GM18907 (cell line): ENCODE measurements around the gene FGR.
"Not testable (repeated sequence)": the region's sequence is repeated elsewhere in the genome, so short reads cannot be mapped to it uniquely, and the experiment has no call there.

ENCODE experiments used
- ATAC-seq: cut with Tn5 transposase; IDR thresholded peaks from one replicate; pipeline ENCODE4 v1.9.1; 2021; ENCODE audit warnings: mild to moderate bottlenecking, moderate library complexity; ENCODE audit not compliant: unreplicated experiment

The FGR gene

DNA sequence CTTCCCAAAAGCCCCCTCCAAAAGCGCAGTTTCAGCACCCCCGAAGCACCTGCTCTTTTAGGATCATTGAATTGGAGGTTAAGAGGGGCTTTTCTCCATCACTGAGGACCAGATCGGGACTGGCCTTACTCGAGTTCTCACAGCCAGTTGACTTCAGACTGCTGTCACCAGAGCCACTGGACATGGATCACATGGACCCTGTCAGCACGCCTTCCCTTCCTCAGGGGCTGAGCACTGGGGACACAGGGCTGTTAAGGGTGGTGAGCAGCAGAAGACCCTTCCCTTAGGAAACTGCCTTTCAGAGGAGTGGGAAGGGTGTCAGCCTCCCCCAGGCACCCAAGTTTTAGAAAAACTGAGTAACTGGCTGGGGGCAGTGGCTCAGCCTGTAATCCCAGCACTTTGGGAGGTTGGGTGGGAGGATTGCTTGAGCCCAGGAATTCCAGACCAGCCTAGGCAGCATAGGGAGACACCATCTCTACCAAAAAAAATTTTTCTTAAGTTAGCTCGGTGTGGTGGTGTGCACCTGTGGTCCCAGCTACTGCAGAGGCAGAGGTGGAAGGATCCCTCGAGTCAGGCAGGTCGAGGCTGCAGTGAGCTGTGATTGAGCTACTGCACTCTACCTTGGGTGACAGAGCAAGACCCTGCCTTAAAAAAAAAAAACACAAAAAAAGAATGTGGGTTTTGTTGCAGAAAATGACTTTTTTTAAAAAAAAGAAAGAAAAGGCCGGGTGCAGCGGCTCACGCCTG lies 584 bp upstream of the FGR start:
- ATAC-seq = no peak

DNA sequence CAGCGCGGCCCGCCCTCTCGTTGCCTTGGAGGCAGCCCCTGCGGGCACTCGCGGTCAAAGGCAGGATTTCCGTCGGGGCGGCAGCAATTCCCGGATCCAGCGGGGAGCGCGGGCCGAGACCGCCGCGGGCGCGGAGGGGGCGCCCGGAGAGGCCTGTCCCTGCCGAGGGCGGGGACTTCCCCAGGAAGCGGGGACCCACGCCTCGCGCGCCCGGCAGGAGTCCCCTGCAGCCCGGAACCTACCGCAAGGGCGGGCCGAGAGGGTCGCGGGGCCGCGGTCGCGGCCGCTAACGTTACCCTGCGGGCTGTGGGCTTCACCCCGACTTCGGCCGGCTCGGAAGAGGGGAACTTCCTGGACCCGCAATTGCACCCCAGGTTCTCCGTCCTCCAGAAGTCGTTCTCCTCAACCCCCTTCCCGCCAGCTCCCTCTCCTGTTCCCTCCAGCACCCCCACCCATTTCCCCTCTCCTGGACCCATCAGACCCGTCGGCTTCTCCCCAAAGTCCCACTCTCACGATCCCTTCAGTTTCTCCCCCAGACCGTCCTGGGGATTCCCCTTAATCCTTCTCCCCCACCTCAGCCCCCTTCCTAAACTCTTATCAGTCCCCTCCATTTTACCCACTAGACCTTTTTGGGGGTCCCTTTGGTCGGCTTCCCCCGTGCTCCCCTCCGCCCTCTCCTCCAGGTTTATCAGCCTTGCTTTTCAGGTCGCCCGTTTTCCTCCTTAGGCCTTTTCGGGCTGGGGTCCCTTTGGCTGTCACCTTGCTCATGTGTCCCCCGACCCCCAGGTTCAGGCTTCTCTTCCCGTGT lies 604 bp downstream of the FGR start:
- no peak for ATAC-seq

DNA sequence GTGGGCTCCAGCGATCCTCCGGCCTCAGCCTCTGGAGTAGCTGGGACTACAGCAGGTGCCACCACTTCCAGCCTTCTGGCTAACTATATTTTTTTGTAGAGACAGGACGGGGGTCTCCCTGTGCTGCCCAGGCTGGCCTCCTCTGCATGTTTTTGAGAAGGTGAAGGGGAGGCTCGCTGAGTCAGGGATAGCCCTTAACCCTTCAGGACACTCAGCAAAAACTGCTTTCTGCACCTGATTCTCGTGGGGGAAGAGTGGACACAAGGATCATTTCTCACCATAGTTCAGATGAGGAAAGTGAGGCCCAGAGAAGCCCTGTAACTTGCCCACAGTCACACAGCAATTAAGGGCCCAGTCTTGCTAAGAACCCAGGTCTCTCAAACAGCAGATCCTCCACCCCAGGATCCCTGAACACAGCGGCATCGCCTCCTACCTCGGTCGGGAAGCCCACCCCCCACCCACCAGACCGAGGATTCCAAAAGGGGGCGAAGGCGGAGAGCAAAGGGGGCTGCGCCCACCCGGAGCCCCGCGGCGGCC lies 1.3 kb downstream of the FGR start:
- no peak for ATAC-seq

DNA sequence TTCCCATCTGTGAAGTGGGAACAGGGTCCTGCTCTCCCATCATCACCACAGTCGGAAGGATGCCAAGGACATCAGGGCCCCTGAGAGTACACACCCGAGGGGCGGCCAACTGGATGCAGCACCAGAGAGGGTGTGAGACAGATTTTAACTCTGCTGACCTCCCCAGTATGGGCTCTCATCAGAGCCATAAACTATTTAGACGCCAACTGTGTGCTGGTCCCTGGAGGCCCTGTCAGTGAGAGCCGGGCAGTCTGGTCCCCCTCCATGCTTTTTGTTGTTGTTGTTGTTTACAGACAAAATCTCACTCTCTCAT lies 1.7 kb downstream of the FGR start:
- no peak for ATAC-seq

DNA sequence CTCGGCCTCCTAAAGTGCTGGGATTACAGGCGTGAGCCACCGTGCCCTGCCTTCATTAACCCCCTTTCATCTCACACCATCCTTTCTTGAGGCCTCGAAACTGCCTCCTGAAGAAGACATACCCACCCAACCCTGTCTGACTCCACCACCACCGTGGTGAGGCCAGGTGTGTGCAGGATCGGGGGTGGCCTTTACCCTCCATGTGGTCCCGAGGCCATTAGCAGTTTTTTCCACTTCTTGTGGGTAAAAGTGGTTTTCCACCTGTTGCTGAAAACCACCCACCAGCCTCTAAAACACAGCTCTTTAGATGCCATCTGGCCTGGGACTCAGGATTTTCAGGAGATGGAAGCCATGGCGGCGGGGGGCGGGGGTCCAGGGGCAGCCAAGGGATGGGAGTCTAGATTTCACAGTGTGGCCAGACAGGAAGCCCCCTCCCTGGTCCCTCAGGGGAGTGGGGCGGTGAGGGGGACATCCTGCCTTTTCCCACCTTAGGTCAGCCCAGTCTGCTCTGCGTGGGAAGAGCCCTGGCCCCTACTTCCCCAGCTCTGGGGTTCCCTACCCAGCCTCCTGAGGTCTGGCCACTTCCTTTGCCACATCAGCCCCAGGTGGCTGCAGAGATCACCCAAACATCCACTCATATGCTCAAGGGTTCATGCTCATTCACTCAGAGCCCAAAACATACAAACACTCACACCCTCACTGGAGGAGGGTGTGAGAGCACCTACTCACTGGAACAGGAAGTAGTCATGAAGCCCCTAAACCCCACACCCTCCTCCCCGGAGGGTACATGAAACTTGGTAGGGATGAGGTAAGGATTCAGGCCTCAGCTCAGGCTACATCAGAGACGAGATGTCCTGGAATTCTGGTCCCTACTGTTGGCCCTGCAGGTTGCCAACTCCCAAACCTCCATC lies 2.3 kb downstream of the FGR start:
- ATAC-seq = peak; percentile 40

DNA sequence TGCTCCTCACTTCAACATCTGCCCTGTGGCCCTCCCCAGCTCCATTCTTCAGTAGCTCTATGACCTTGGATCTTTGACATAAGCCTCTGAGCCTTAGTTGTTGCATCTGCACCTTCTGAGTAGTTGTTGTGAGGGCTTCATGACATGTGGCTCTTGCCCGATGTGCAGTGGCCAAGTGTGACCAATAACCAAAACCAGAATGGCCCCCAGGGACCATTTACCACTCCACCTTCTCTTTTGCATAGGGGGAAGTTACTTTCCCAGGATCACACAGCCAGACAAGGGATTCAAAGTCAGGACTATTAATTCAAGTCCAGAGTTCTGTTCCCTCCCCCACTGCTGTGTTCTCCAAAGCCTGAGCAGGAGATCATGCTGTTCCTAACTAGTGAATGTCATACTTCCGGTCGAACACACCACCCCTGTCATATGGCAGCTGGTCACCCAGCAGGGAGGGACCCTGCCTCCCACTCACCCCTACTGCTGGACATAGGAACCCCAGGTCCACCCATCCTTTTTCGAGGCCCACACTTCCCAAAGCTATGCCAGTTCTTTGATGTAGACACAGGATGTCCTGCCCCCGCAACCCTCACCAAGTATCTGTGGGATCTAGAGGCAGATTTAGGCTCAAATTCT lies 4.0 kb downstream of the FGR start:
- peak; percentile 32 for ATAC-seq

DNA sequence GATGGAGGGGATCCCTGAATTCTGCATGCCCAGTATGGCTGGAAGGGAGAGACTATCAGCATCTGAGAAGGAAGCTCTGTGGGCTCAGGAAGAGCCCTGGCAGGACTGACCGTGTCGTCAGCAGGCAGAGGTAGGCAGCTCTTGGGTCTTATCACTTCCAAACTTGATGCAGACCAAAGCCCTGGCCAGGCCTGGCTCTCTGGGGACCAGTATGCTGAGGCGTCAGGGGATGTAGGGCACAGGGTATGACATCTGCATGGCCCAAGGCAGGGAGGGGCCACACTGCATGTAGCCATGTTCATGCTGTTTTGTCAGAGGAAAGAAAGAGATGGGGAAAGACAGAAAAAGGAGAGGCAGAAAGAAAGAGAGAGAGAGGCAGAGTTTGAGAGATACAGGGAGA lies 6.3 kb downstream of the FGR start:
- no peak for ATAC-seq

DNA sequence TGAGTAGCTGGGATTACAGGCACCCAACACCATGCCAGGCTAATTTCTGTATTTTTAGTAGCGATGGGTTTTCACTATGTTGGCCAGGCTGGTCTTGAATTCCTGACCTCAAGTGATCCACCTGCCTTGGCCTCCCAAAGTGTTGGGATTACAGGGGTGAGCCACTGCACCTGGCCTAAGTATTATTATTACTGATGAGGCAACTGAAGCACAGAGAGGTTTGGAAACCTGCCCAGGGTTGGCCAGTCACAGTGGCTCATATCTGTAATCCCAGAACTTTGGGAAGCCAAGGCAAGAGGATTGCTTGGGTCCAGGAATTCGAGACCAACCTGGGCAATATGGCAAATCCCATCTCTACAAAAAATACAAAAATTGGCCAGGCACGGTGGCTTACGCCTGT lies 7.3 kb downstream of the FGR start:
- ATAC-seq = not testable (repeated sequence)

DNA sequence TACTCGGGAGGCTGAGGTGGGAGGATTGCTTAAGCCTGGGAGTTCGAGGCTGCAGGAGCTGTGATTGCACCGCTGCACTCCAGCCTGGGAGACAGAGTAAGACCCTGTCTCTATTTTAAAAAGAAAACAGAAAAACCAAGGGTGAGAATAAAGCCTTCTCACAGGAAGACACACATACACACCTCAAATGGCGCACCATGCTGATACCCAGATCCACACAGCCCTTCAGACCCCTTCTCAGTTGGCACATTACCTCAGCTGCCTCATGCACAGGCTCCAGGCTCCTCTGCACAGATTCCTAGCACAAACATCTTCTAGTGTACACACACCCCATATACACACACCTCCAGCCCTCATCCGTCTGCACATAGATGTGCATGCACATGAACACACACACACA lies 7.9 kb downstream of the FGR start:
- no peak for ATAC-seq

DNA sequence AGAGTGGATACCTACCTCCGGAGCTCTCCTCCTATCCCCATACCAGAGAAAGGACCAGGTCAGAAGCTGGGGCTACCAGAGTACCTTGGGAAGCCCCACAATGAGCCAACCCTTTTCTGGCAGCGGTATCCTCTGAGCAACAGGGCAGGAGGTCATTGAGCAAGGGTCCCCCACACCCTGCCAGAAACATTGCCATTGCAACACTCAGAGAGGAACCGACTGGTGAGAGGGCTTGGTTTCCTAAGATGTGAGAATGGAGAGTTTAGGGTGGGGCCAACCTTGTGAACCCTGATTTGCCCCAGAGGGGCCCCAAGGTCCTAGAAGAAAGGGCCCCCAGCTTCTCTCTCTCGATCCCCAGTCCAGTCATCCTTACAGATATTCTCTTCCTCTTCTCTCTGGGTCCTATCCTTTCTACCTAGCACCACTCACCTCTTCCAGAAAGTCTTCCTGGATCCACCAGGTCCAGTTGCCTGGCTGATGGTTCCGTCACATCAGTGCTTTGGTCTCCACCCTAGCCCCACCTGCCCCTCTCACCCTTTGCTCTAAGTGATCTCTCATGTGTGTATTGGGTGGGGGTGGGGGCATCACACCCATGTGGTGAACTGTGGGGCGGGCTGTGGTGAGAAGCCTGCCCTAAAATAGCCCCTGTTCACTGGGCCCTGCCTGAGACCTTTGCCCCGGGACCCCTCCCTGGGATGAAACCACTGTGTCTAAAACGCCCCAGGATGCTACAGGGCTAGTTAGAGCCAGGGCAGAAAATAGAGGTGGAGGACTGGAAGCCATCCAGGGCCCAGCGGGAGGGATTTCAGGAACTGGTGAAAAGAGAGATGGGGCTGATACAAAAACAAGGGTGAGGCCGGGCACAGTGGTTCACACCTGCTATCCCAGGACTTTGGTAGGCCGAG lies 8.7 kb downstream of the FGR start:
- no peak for ATAC-seq

DNA sequence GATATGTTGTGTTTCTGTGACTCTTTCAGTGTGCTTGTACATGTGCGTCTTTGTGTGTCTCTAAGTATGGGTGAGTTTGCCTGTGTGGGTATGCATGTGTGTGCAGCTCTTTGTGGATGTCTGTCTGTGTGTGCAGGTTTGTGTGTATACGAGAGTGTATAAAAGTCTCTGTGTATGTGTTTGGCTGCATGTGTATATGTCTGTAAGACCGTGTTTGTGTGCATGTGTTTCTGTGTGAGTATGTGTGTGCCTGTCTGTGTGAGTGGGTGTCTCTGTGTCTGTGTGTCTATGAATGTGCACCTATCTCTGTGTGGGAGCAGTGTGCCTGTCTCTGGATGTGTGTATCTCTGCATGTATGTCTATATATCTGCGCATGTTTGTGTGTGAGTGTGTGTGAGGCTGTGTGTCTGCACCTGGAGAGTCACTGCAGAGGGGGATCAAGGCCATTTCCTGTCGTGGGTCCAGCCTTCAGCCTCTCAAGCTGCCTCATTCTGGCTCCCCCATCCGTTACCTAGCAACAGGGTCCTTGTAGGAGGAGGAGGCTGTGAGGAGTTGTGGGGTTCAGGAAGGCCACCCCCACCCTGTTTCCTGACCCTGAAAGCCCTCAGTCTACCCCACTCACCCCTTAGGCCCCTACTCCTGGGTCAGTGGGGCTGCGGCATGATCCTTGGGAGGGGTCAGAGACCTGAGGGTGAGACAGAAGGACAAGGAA lies 10.4 kb downstream of the FGR start:
- ATAC-seq = peak; percentile 23

DNA sequence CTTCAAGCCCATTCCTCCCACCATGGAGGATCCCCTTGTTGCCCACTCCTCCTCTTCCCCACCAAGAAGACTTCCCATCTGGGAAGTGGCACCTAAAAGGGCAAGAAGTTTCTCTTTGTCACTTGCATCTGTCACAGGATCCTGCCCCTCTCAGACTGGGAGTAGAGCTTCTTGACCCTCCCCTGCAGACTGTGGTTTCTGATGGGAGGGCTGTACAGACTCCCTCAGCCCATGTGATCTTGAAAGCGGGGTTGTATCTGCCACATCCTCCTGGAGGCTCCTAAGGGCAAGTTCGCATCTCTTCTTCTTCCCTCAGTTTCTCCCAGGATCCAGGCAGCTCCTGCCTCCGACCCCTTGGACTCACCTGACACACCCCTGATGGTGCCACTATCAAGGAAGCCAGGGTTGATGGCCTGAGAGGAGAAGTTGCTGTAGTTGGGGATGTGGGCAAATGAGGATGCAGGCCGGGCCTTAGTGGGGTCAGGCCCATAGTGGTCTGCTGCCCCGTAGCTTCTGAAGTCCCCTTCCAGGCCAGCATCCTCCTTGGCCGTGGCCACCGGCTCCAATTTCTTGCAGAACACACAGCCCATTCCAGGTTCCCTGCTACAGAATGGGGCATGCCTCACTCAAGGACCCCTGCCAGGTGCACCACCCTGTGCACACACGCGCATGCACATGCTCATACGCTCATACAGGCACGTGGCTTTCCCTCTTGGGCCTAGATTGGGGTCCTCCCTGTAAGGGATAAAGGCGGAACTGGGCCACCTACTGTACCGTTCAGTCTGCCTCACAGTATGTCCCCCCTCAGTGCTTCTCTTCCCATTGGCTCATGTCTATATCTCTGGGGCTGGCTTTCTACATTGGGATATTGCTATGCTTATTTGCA lies 11.4 kb downstream of the FGR start:
- ATAC-seq = no peak

DNA sequence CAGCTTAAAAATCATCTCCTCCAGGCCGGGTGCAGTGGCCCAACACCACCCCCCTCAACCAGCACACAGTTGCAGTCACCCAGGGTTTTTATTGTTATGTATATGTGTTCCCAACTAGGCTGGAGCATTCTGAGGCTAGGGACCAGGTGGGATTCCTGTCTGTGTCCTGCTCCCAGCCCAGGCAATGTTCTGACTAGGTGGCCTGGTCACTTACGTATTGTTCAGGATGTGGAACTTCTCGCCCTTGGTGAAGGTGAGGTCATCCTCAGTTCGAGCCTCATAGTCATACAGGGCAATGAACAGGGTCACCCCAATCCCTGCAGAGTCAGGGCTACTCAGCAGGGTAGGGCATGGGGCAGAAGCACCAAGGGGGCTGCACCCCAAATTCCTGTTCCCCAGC lies 12.2 kb downstream of the FGR start:
- ATAC-seq = no peak

DNA sequence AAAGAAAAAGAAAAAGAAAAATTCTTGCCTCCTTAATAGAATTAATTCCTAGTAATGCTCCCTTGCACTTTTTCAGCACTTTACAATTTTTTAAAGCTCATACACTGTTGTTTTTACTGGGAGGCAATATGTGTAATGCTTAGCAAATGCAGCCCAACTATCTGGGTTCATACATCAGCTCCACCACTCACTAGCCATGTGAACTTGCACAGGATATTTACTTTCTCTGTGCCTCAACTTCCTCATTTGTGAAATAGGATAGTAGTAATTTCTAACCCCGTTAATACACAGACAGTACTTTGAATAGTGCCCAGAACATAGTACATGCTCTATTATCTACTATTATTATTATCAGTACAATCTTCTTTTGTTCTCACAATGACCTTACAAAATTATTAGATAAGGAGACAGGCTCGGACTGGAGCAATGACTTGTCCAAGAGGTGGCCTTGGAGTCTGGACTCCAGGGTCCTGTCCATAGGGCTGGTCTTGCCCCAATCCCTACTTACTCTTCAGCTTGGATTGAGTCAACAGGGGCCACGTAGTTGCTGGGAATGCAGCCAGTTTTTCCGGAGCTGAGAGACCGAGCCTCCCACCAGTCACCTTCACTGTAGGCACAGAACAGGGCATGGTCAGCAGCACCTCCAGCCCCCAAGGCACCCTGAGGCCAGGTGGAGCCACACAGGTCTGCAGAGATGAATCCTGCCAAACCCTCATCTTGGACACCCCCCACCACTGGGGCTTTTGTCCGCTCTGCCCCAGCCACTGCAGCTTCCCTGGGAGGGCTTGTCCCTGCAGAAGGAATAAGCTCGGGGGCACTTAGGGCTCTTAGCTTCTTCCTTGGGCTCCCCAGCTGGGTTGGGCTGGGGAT lies 13.7 kb downstream of the FGR start:
- ATAC-seq = no peak

DNA sequence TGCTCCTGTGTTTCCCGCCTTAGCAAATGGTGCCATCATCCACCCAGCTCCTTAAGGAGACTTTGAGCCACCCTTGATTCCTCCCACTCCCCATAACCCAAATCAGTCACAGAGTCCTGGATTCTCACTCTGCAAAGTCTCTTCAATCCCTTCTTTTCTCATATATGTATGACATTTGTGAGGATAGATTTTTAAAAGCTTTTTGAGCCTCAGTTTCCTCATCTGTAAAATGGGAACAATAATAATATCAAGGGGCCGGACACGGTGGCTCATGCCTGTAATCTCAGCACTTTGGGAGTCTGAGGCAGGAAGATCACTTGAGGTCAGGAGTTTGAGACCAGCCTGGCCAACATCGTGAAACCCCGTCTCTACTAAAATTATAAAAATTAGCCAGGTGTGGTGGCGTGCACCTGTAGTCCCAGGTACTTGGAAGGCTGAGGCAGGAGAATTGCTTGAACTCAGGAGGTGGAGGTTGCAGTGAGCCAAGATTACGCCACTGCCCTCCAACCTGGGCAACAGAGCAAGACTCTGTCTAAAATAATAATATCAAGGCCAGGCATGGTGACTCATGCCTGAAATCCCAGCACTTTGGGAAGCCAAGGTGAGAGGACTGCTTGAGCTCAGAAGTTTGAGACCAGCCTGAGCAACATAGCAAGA lies 15.1 kb downstream of the FGR start:
- ATAC-seq = not testable (repeated sequence)

DNA sequence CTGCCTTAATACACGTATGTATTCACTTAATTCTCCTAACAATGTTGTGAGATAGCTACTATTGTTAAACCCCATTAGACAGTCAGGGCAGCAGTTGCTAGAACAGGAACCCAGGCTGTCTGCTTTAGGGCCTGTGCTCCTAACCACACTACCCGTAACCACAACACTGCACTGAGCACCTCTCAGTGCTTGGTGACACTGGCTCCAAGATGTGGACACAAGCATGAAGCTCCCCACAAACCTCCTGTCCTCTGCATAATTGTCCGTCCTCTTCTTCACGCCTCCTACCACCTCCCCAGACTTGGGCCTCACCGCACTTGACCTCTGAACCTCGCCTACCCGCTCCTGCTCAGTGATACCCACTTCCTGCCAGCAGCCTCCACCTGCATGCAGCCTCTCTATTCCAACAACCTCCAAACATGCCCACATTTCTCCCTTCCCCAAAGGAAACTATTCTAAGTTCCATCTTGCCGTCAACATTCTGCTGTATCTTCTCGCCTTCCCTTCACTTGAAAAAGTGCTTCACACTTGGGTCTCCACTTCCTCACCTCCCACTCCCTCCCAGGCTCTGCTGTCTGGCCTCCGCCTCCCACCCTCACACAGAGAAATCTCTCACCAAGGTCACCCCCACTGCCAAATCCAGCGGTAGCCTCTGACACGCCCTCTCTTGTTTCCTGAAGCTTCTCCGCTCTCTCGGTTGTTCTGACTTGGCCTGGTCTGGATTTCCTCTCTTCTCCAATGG lies 16.5 kb downstream of the FGR start:
- ATAC-seq = no peak
